GM23248 (cell line): ENCODE results near the gene RESP18. TPM values are rescaled to one million over a fixed set of nuclear protein-coding genes. Genes with fewer than 3 reads are reported as not detected.
A peak's percentile ranks its signal among the peaks of the same experiment; 100 is the strongest.
"Not testable (repeated sequence)": the region's sequence is repeated elsewhere in the genome, so short reads cannot be mapped to it uniquely, and the experiment has no call there.

ENCODE experiments used
- DNase-seq: peaks from one replicate; pipeline ENCODE4 v3.0.0-alpha.2; 2015
- H2AFZ ChIP-seq: fragments of 200-600 bp; sonication (generic); 2 replicates; pipeline ENCODE4 v1.6.1; 2016; ENCODE audit warnings: antibody characterized with exemption
- H3F3A ChIP-seq: fragments of 200-600 bp; sonication (generic); 2 replicates; pipeline ENCODE4 v1.6.1; 2016; ENCODE audit warnings: mild to moderate bottlenecking, antibody characterized with exemption, mixed run types; ENCODE audit not compliant: insufficient read depth
- H3K27ac ChIP-seq: fragments of 200-600 bp; sonication (generic); 2 replicates; pipeline ENCODE4 v1.5.1; 2016; ENCODE audit warnings: mild to moderate bottlenecking
- H3K27me3 ChIP-seq: fragments of 200-600 bp; sonication (generic); replicated peaks from 2 replicates; pipeline ENCODE4 v1.6.1; 2016; ENCODE audit warnings: mild to moderate bottlenecking; ENCODE audit not compliant: insufficient read depth
- H3K36me3 ChIP-seq: fragments of 200-600 bp; sonication (generic); 2 replicates; pipeline ENCODE4 v1.6.1; 2016; ENCODE audit warnings: low read depth, mild to moderate bottlenecking
- H3K4me1 ChIP-seq: fragments of 200-600 bp; sonication (generic); 2 replicates; pipeline ENCODE4 v1.6.1; 2016; ENCODE audit warnings: mild to moderate bottlenecking; ENCODE audit not compliant: insufficient read depth
- H3K4me2 ChIP-seq: fragments of 200-600 bp; sonication (generic); one replicate; pipeline ENCODE4 v1.6.1; 2016; ENCODE audit warnings: mild to moderate bottlenecking; ENCODE audit not compliant: unreplicated experiment
- H3K4me3 ChIP-seq: fragments of 200-600 bp; sonication (generic); 2 replicates; pipeline ENCODE4 v1.5.1; 2016; ENCODE audit warnings: mild to moderate bottlenecking
- H3K79me2 ChIP-seq: fragments of 200-600 bp; sonication (generic); 2 replicates; pipeline ENCODE4 v1.6.1; 2016; ENCODE audit warnings: mild to moderate bottlenecking; ENCODE audit not compliant: insufficient read depth
- H3K9ac ChIP-seq: fragments of 200-600 bp; sonication (generic); 2 replicates; pipeline ENCODE4 v1.6.1; 2016; ENCODE audit warnings: mild to moderate bottlenecking
- H3K9me2 ChIP-seq: fragments of 200-600 bp; sonication (generic); 2 replicates; pipeline ENCODE4 v1.6.1; 2016; ENCODE audit warnings: mixed run types, mild to moderate bottlenecking, moderate library complexity; ENCODE audit not compliant: insufficient read depth
- H3K9me3 ChIP-seq: fragments of 200-600 bp; sonication (generic); one replicate; pipeline ENCODE4 v1.6.1; 2017; ENCODE audit warnings: low read depth
- H4K20me1 ChIP-seq: fragments of 200-600 bp; sonication (generic); 2 replicates; pipeline ENCODE4 v1.6.0; 2016; ENCODE audit not compliant: insufficient read depth
- EZH2 ChIP-seq: fragments of 200-600 bp; sonication (generic); IDR thresholded peaks from 2 replicates; pipeline ENCODE4 v1.6.1; 2018; ENCODE audit warnings: antibody characterized with exemption, mild to moderate bottlenecking; ENCODE audit not compliant: insufficient read depth, poor library complexity, severe bottlenecking
- EZH2phosphoT487 ChIP-seq: fragments of 200-600 bp; sonication (generic); IDR thresholded peaks from 2 replicates; pipeline ENCODE4 v1.6.1; 2018; ENCODE audit warnings: antibody characterized with exemption, moderate library complexity, mild to moderate bottlenecking, low read depth; ENCODE audit not compliant: insufficient read depth
- WGBS, 2 experiments: methylation state at CpG; one replicate each; pipeline ENCODE4 v1.1.6; 2015 to 2017; ENCODE audit warnings: low lambda C conversion rate in 2 of 2, low coverage in 1 of 2; ENCODE audit errors: missing lambda C conversion rate in 2 of 2; 5-methylcytosine and 5-hydroxymethylcytosine counted together
- in situ Hi-C: fragments of 300-500 bp; cut with MboI; formaldehyde crosslinking; loops from 2 replicates; pipeline ENCODE4 v1.15.0; 2020
- polyA plus RNA-seq: library from polyadenylated mRNA; unstranded; fragments of >200 nt; fragmentation: Nextera tagmentation; extraction: Ambion mirVana; gene quantifications from 2 replicates; pipeline ENCODE4 v1.2.1, GENCODE V29; 2016
- total RNA-seq: library from RNA; depleted of rRNA; stranded (reverse); fragments of >200 nt; shearing (Covaris generic); gene quantifications from 2 replicates; pipeline ENCODE4 v1.2.3, GENCODE V29; 2014

The RESP18 gene
- total and polyA plus RNA-seq, 2 experiments from 2014 or later = not detected

DNA sequence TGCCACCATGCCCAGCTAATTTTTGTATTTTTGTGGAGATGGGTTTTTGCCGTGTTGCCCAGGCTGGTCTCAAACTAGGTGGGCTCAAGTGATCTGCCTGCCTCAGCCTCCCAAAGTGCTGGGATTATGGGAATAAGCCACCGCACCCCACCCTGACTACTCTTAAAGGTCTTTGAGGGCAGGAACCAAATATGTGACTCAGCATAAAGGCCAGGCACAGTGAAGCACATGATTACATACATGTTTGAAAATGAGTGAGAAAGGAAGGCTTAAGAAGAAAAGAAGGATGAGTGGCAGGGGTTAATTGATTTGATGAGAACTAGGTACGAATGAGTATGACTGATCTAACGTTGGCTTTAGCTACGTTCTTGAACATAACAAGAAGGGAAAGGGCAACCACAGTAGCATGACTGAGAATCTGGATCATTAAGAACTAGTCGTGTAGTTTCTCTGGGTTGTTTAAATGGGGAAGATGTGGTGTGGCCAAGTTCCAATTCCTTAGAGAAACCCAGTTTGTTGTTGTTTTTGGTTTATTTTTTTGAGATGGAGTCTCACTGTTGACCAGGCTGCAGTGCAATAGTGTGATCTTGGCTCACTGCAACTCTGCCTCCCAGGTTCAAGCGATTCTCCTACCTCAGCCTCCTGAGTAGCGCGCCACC lies 6.8 kb downstream of the RESP18 start:
- no peaks in the 10 kb centered on the region for H3K9me2 ChIP-seq
- H3K9me3 ChIP-seq = no peaks in the 10 kb centered on the region
- DNase-seq = no peak
- no peaks in the 10 kb centered on the region for H4K20me1 ChIP-seq
- no peak overlapping the region for H3K4me2 ChIP-seq
- H2AFZ ChIP-seq = no peak overlapping the region
- H3F3A ChIP-seq = no peaks in the 10 kb centered on the region
- 41% methylated on average over 9 of the region's 9 CpGs for WGBS, 2 experiments
- no peaks in the 10 kb centered on the region for H3K79me2 ChIP-seq
- H3K4me3 ChIP-seq = no peak overlapping the region
- peaks cover 37% of the 10 kb centered on the region for H3K27me3 ChIP-seq
- no peak overlapping the region for H3K9ac ChIP-seq
- no peak overlapping the region for H3K27ac ChIP-seq
- no peaks in the 10 kb centered on the region for H3K4me1 ChIP-seq
- in situ Hi-C loops = no loop called here
- TF ChIP-seq EZH2 (no peak), EZH2phosphoT487 (no peak)
- H3K36me3 ChIP-seq = no peaks in the 10 kb centered on the region

DNA sequence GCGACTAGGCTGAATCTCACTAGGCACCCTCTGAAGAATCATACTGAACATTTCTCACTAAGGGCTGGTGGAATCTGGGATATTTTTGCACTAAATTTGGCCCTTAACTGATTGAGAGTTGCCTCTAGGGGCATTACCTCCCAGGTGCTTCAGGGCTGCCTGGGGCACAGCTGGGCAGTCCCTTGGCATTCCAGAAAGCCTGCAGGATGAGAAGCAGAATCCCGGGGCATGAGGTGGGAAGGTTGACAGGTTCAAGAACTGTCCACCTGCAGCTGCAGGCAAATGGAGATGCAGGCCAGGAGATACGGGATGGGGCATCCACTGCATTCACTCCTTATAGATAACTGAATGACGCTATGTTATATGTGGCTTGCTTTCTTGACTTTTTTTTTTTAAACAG lies 7.4 kb downstream of the RESP18 start:
- H3K27me3 ChIP-seq = peaks cover 36% of the 10 kb centered on the region
- in situ Hi-C loops = no loop called here

DNA sequence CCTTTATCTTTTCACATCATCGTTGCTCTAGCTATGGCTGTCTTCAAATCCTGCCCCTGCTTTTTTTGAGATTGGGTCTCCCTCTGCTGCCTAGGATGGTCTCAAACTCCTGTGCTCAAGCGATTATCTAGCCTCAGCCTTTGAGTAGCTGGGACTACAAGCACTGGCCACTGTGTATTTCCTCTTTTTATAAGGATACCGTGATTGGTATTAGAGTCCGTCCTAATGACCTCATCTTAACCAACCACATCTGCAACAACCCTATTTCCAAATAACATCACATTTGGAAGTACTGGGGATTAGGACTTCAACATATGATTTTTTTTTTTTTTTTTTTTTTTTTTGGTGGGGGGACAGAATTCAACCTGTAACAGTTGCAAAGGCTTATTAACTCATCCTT lies 9.1 kb downstream of the RESP18 start:
- no peak for DNase-seq
- Histone ChIP-seq H3K9me3 (no peaks in the 10 kb centered on the region), H3K9ac (no peak overlapping the region), H3K36me3 (no peaks in the 10 kb centered on the region), H2AFZ (no peak overlapping the region), H3K4me1 (no peaks in the 10 kb centered on the region), H4K20me1 (no peaks in the 10 kb centered on the region), H3K9me2 (no peaks in the 10 kb centered on the region), H3K27me3 (peaks cover 29% of the 10 kb centered on the region), H3K4me3 (no peak overlapping the region), H3K4me2 (no peak overlapping the region), H3F3A (no peaks in the 10 kb centered on the region), H3K27ac (no peak overlapping the region), H3K79me2 (no peaks in the 10 kb centered on the region)
- TF ChIP-seq EZH2 = no peak
- no peak for TF ChIP-seq EZH2phosphoT487
- 9 to 16% methylated on average over 4 of the region's 4 CpGs for WGBS, 2 experiments
- in situ Hi-C loops = no loop called here

More for the DNA sequence above, 7.4 kb downstream of the RESP18 start:
- Histone ChIP-seq H3K4me3 (no peak overlapping the region), H3K27ac (no peak overlapping the region), H3K79me2 (no peaks in the 10 kb centered on the region), H3K9me3 (no peaks in the 10 kb centered on the region), H3K9me2 (no peaks in the 10 kb centered on the region), H4K20me1 (no peaks in the 10 kb centered on the region), H3K9ac (no peak overlapping the region), H2AFZ (no peak overlapping the region), H3F3A (no peaks in the 10 kb centered on the region), H3K4me2 (no peak overlapping the region), H3K4me1 (no peaks in the 10 kb centered on the region), H3K36me3 (no peaks in the 10 kb centered on the region)
- no peak for DNase-seq
- WGBS, 2 experiments = 32 to 37% methylated on average over 4 of the region's 4 CpGs
- no peak for TF ChIP-seq EZH2
- TF ChIP-seq EZH2phosphoT487 = no peak

DNA sequence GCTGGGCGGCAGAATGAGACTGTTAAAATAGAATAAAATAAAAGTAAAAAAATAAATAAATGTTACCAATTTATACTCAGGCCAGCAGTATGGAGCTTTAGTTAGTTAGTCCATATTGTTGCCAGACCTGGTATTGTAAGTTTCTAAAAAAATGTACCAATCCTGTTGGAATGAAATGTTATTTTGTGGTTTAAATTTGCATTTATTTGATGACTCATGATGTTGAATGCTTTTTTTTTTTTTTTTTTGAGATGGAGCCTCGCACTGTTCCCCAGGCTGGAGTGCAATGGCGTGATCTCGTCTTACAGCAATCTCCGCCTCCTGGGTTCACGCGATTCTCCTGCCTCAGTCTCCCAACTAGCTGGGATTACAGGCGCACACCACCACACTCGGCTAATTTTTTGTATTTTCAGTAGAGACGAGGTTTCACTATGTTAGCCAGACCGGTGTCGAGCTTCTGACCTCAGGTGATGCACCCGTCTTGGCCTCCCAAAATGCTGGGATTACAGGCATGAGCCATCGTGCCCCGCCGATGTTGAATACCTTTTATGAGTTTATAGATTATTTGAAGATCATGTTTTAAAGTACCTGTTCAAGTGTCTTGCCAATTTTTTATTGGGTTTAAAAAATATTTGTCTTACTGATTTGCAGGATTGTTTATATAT lies 17.6 kb downstream of the RESP18 start:
- Histone ChIP-seq H2AFZ (no peak overlapping the region), H3F3A (no peaks in the 10 kb centered on the region), H3K36me3 (no peaks in the 10 kb centered on the region), H3K4me3 (no peak overlapping the region), H3K27me3 (no peaks in the 10 kb centered on the region), H3K79me2 (no peaks in the 10 kb centered on the region), H3K9ac (no peak overlapping the region), H3K27ac (no peak overlapping the region), H3K4me1 (no peaks in the 10 kb centered on the region), H3K9me3 (no peaks in the 10 kb centered on the region), H4K20me1 (no peaks in the 10 kb centered on the region), H3K4me2 (no peak overlapping the region), H3K9me2 (no peaks in the 10 kb centered on the region)
- TF ChIP-seq EZH2 = no peak
- TF ChIP-seq EZH2phosphoT487 = no peak
- in situ Hi-C loops = no loop called here
- WGBS, 2 experiments = 67 to 74% methylated on average over 13 to 16 of the region's 16 CpGs
- DNase-seq = peak; percentile 43

DNA sequence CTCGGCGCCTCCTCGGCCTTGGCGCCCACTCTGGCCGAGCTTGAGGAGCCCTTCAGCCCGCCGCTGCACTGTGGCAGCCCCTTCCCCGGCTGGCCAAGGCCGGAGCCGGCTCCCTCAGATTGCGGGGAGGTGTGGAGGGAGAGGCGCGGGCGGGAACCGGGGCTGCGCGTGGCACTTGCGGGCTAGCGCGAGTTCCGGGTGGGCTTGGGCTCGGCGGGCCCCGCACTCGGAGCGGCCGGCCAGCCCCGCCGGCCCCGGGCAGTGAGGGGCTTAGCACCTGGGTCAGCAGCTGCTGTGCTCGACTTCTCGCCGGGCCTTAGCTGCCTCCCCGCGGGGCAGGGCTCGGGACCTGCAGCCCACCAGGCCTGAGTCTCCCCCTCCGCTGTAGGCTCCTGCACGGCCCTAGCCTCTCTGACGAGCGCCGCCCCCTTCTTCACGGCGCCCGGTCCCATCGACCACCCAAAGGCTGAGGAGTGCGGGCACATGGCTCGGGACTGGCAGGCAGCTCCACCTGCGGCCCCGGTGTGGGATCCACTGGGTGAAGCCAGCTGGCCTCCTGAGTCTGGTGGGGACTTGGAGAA lies 19.8 kb downstream of the RESP18 start:
- DNase-seq, H2AFZ ChIP-seq, H3K79me2 ChIP-seq, H4K20me1 ChIP-seq, H3K27me3 ChIP-seq, H3K4me1 ChIP-seq, H3K36me3 ChIP-seq, H3K27ac ChIP-seq, H3K9me2 ChIP-seq, H3K9me3 ChIP-seq, H3K9ac ChIP-seq, H3K4me2 ChIP-seq, H3F3A ChIP-seq, H3K4me3 ChIP-seq, in situ Hi-C loops: not testable (repeated sequence)
- 86 to 90% methylated on average over 23 to 40 of the region's 49 CpGs for WGBS, 2 experiments
